Liver (tissue), 2 donors: ENCODE data around the gene CHID1.

Experiments used
- CTCF ChIP-seq: fragments of 150-350 bp; IDR thresholded peaks from 2 replicates; pipeline ENCODE4 v1.5.1; 2017; ENCODE audit warnings: improper control_type of control experiment, low read depth, low read length; ENCODE audit not compliant: missing input control
- MAX ChIP-seq: IDR thresholded peaks from 2 replicates; pipeline ENCODE4 v1.6.1; 2016; ENCODE audit warnings: antibody characterized with exemption
- donor health status: healthy.

- TF ChIP-seq MAX, result no peak
- no peak for TF ChIP-seq CTCF
These were observed 78.0 kb downstream of the CHID1 start, which contains the start of gene CD151 for GRCh38 chr11:832529-833113.
